Tibial nerve (tissue), 4 donors: ENCODE measurements around the gene PRPF18. TPM values are rescaled to one million over a fixed set of nuclear protein-coding genes. Genes with fewer than 3 reads are reported as not detected.

Experiments used
- DNase-seq, 2 donors: peaks; one replicate each; pipeline ENCODE4 v3.0.0-alpha.2; 2019; ENCODE audit warnings: low spot score in 2 of 2
- H3K27ac ChIP-seq, 4 donors: fragments of 200-600 bp; sonication (generic) in 3 of 4; one replicate each; pipeline ENCODE4 v1.5.1; 2017 to 2019; ENCODE audit warnings: mild to moderate bottlenecking in 1 of 4
- H3K27me3 ChIP-seq, 2 donors: fragments of 200-600 bp; sonication (generic) in 1 of 2; one replicate each; pipeline versions ENCODE4 v1.5.1 to v1.6.0; 2017 to 2019
- H3K36me3 ChIP-seq, 3 donors: fragments of 200-600 bp; sonication (generic); one replicate each; pipeline ENCODE4 v1.5.1; 2018 to 2019
- H3K4me1 ChIP-seq, 4 donors: fragments of 200-600 bp; sonication (generic) in 3 of 4; one replicate each; pipeline ENCODE4 v1.5.1; 2017 to 2019
- H3K4me3 ChIP-seq, 4 donors: fragments of 200-600 bp; sonication (generic) in 3 of 4; one replicate each; pipeline ENCODE4 v1.5.1; 2017 to 2019; ENCODE audit warnings: mild to moderate bottlenecking in 1 of 4, moderate library complexity in 1 of 4
- H3K9me3 ChIP-seq, 4 donors: fragments of 200-600 bp; sonication (generic) in 3 of 4; one replicate each; pipeline ENCODE4 v1.5.1; 2017 to 2019
- EP300 ChIP-seq, 2 donors: sonication (generic); formaldehyde crosslinking; IDR thresholded peaks; one replicate each; pipeline ENCODE4 v1.6.1; 2017; ENCODE audit warnings: antibody characterized with exemption in 2 of 2, mild to moderate bottlenecking in 1 of 2
- POLR2A ChIP-seq, 2 donors: fragments of 450-650 bp; IDR thresholded peaks; one replicate each; pipeline ENCODE4 v1.6.1; 2017; ENCODE audit warnings: antibody characterized with exemption in 2 of 2, mild to moderate bottlenecking in 2 of 2, moderate library complexity in 2 of 2
- WGBS, 2 donors: methylation state at CpG; one replicate each; pipeline ENCODE4 v1.1.5; 2018; 5-methylcytosine and 5-hydroxymethylcytosine counted together
- total RNA-seq, 4 donors: library from RNA; depleted of rRNA; stranded (reverse); fragments of >200 nt; gene quantifications; one replicate each; pipeline ENCODE4 v1.1.0, GENCODE V29; 2016
- TF ChIP-seq, protein P1 (sequence below), 5 experiments: fragments of 200-600 bp in 3 of 5; fragments of 450-650 bp in 2 of 5; sonication (generic) in 3 of 5; IDR thresholded peaks; one replicate each; pipeline ENCODE4 v1.5.1; 2016 to 2019; ENCODE audit warnings: antibody characterized with exemption in 5 of 5, mild to moderate bottlenecking in 3 of 5, moderate library complexity in 2 of 5

The PRPF18 gene
- total RNA-seq, 4 donors from 2014 or later: 22.9 to 34.3 (median 32.8) TPM

DNA sequence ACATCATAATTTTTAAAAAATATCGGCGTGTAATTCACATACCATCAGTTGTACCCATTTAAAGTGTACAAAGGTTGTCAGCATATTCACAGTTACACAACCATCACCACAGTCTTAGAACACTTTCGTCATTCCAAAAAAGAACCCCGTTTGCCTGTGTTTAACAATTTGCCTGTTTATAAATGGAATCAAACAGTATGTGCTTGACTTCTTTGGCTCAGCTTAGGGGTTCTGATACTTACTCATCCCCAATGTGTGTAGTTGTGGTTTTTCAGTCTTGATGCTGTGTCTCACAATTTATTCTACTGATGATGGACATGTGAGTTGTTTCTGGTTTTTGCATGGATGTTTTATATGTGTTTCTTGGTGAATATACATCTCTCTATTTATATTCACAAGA is 50.0 kb downstream of the PRPF18 start:
- H3K27ac ChIP-seq: no peak overlapping the region
- TF ChIP-seq POLR2A (IDR thresholded peaks at IDR 0.05) (no peak), EP300 (IDR thresholded peaks at IDR 0.05) (no peak)
- TF ChIP-seq, protein P1, sequence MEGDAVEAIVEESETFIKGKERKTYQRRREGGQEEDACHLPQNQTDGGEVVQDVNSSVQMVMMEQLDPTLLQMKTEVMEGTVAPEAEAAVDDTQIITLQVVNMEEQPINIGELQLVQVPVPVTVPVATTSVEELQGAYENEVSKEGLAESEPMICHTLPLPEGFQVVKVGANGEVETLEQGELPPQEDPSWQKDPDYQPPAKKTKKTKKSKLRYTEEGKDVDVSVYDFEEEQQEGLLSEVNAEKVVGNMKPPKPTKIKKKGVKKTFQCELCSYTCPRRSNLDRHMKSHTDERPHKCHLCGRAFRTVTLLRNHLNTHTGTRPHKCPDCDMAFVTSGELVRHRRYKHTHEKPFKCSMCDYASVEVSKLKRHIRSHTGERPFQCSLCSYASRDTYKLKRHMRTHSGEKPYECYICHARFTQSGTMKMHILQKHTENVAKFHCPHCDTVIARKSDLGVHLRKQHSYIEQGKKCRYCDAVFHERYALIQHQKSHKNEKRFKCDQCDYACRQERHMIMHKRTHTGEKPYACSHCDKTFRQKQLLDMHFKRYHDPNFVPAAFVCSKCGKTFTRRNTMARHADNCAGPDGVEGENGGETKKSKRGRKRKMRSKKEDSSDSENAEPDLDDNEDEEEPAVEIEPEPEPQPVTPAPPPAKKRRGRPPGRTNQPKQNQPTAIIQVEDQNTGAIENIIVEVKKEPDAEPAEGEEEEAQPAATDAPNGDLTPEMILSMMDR (IDR thresholded peaks at IDR 0.05): no peak

DNA sequence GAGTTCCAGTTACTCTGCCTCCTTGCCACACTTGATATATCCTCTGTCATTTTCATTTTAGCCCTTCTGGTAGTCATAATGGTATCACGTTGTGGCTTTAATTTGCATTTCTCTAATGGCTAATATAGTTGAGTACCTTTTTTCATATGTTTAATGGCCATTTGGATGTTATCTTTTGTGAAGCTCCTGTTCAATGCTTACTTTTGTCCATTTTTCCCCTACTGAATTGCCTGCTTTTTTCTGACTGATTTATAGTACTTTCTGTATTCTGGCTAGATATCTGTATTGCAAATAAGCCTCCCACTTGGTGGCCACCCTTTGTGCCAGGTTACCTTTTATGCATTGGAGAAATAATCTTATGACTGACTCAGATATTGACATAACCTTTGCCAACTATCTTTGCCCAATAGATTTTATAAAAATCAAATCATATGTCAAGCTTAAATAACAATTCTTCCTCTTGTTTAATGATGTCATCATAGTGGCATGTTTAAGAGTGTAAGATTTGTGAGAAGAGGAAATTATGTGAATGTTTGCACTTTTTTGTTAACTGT is 50.6 kb downstream of the PRPF18 start:
- peak overlapping the region in 1 of 4 donors; percentile 36 for H3K27ac ChIP-seq
- TF ChIP-seq, protein P1 (IDR thresholded peaks at IDR 0.05): no peak
- TF ChIP-seq POLR2A (IDR thresholded peaks at IDR 0.05) (no peak), EP300 (IDR thresholded peaks at IDR 0.05) (no peak)
- no peak overlapping the region for H3K4me3 ChIP-seq
- WGBS, 2 donors: 37% methylated on average over 1 of the region's 1 CpG
- H3K9me3 ChIP-seq: peaks cover 0 to 10% (median 3%) of the 10 kb centered on the region in 4 donors
- no peaks in the 10 kb centered on the region for H3K27me3 ChIP-seq
- DNase-seq: no peak
- H3K4me1 ChIP-seq: peaks cover 0 to 15% (median 0%) of the 10 kb centered on the region in 4 donors
- H3K36me3 ChIP-seq: peaks cover 0 to 44% (median 0%) of the 10 kb centered on the region in 3 donors

More for the DNA sequence above, 50.0 kb downstream of the PRPF18 start:
- Histone ChIP-seq H3K4me1 (peaks cover 0 to 18% (median 0%) of the 10 kb centered on the region in 4 donors), H3K36me3 (peaks cover 0 to 38% (median 0%) of the 10 kb centered on the region in 3 donors), H3K9me3 (peaks cover 0 to 4% (median 0%) of the 10 kb centered on the region in 4 donors), H3K4me3 (no peak overlapping the region), H3K27me3 (no peaks in the 10 kb centered on the region)
- 87 to 89% methylated on average over 4 of the region's 4 CpGs for WGBS, 2 donors
- no peak for DNase-seq

DNA sequence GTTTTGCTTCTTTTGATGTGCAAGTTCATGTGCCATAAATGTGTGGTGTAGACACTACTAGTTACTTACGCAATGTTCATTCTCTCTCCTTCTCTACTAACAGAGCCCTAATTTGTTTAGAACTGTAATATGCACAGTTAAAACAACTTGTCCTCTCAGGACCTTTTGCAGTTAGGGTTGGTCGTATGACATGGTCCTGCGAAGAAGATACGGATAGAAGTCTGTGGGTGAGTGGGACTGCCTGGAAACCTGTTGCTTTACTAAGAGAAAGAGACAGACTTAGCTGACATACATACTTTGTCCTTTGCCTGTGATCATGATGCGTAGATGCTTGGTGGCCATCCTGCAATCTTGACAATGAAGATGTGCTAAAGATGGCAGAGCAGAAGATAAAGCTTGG is 51.1 kb downstream of the PRPF18 start:
- H3K36me3 ChIP-seq: peaks cover 0 to 49% (median under 1%) of the 10 kb centered on the region in 3 donors
- 78% methylated on average over 5 of the region's 5 CpGs for WGBS, 2 donors
- H3K4me1 ChIP-seq: peaks cover 0 to 10% (median 0%) of the 10 kb centered on the region in 4 donors
- no peak overlapping the region for H3K27ac ChIP-seq
- H3K9me3 ChIP-seq: peaks cover 0 to 16% (median 4%) of the 10 kb centered on the region in 4 donors
- H3K4me3 ChIP-seq: no peak overlapping the region
- TF ChIP-seq, protein P1 (IDR thresholded peaks at IDR 0.05): no peak
- TF ChIP-seq EP300 (IDR thresholded peaks at IDR 0.05): no peak
- TF ChIP-seq POLR2A (IDR thresholded peaks at IDR 0.05): no peak
- H3K27me3 ChIP-seq: no peaks in the 10 kb centered on the region
- no peak for DNase-seq

DNA sequence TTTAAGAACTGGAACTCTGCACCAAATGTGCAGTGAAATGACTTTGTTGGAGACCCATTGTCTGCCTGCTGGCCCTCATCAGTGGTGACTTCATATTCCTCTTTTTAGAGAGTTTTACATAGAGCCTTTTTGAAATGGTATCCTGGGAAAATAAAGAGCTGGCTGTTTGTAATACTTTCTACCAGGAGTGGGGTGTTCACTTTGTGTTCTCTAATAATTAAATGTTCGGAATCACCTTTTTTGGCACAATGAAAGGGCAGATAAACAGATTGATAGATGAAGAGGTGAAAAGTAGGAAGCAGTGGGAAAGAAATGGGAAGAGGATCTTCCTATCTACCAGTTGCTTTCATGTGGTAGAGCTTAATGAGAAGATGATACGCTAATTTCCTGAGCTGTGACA is 55.5 kb downstream of the PRPF18 start:
- Histone ChIP-seq H3K27ac (no peak overlapping the region), H3K27me3 (no peaks in the 10 kb centered on the region), H3K36me3 (peaks cover 6 to 92% (median 19%) of the 10 kb centered on the region in 3 donors), H3K4me3 (no peak overlapping the region), H3K9me3 (peaks cover 0 to 21% (median 4%) of the 10 kb centered on the region in 4 donors), H3K4me1 (no peaks in the 10 kb centered on the region)
- TF ChIP-seq POLR2A (IDR thresholded peaks at IDR 0.05) (no peak), EP300 (IDR thresholded peaks at IDR 0.05) (no peak)
- TF ChIP-seq, protein P1 (IDR thresholded peaks at IDR 0.05): no peak
- no peak for DNase-seq
- WGBS, 2 donors: 99% methylated on average over 2 of the region's 2 CpGs

DNA sequence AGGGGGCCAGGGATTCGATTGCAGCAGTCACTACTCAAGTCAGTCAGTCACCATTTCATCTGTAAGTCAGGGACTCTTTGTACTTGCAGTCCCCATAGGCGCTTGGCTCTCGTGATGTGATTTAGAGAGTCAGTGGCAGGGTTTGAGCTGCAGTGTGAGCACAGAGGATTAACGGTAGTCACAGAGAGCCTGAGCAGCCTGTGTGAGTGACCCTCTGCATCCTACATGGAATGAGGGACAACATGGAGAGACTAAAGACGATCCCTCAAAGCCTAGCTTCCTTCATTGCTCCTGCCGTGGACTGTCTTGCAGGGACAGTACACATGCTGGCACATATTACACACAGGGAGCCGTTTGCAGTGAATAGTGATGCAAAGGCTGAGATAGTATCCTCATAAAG is 56.3 kb downstream of the PRPF18 start:
- TF ChIP-seq, protein P1 (IDR thresholded peaks at IDR 0.05): no peak
- TF ChIP-seq POLR2A (IDR thresholded peaks at IDR 0.05) (no peak), EP300 (IDR thresholded peaks at IDR 0.05) (no peak)
- 82 to 89% methylated on average over 7 of the region's 7 CpGs for WGBS, 2 donors
- Histone ChIP-seq H3K27ac (no peak overlapping the region), H3K4me3 (no peak overlapping the region), H3K36me3 (peaks cover 7 to 95% (median 23%) of the 10 kb centered on the region in 3 donors), H3K27me3 (no peaks in the 10 kb centered on the region), H3K9me3 (peaks cover 0 to 21% (median 4%) of the 10 kb centered on the region in 4 donors), H3K4me1 (no peaks in the 10 kb centered on the region)
- DNase-seq: no peak
